ENCODE results near the gene ADD1.

GRCh38 chr4:2947926-2948325 lies 104.3 kb downstream of the ADD1 start:
- TF ChIP-seq, protein P1, sequence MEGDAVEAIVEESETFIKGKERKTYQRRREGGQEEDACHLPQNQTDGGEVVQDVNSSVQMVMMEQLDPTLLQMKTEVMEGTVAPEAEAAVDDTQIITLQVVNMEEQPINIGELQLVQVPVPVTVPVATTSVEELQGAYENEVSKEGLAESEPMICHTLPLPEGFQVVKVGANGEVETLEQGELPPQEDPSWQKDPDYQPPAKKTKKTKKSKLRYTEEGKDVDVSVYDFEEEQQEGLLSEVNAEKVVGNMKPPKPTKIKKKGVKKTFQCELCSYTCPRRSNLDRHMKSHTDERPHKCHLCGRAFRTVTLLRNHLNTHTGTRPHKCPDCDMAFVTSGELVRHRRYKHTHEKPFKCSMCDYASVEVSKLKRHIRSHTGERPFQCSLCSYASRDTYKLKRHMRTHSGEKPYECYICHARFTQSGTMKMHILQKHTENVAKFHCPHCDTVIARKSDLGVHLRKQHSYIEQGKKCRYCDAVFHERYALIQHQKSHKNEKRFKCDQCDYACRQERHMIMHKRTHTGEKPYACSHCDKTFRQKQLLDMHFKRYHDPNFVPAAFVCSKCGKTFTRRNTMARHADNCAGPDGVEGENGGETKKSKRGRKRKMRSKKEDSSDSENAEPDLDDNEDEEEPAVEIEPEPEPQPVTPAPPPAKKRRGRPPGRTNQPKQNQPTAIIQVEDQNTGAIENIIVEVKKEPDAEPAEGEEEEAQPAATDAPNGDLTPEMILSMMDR (optimal IDR thresholded peaks at IDR 0.05 in 1 of 3, IDR thresholded peaks at IDR 0.05 in 1 of 3, conservative IDR thresholded peaks at IDR 0.05 in 1 of 3; ENCODE audit: extremely low read depth in 1 of 3, insufficient read depth in 2 of 3, low read length in 3 of 3) = no peak
- TF ChIP-seq EZH2 (IDR thresholded peaks at IDR 0.05; ENCODE audit: low read length) = no peak
